Erythroblast (primary cell): ENCODE data around the gene CELF2.

Experiments
- GATA1 ChIP-seq: IDR thresholded peaks from 2 replicates; pipeline ENCODE4 v1.6.1; 2011; ENCODE audit warnings: low read depth, mild to moderate bottlenecking, control low read depth, low read length, moderate library complexity
- POLR2A ChIP-seq: IDR thresholded peaks from 2 replicates; pipeline ENCODE4 v1.6.1; 2011; ENCODE audit warnings: mild to moderate bottlenecking, low read length

DNA sequence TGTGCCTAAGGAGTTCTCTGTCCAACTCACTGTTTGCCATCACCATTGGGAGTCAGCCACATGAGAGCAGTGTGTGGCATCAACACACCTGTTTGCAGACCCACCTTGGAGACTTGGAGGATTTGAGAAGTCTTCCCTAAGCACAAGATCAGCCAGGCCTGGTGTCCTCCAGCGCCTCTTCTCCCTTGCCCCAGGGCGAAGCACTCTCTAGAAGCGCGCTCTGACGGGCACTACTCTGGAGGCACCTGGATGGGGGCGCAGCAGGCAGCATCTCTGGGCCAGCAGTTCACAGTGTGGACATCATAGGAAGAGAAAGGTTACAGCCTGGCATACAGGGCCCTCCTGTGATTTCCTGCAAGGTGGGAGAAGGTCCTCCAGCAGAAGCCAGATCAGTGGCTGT is 289.3 kb downstream of the CELF2 start:
- TF ChIP-seq POLR2A (no peak), GATA1 (no peak)
